Smooth muscle cell (in vitro differentiated cells): ENCODE measurements around the gene NCKIPSD. TPM values are rescaled to one million over a fixed set of nuclear protein-coding genes. Genes with fewer than 3 reads are reported as not detected.

Experiments used
- DNase-seq: peaks from one replicate; lab custom pipeline; 2025; ENCODE audit not compliant: unreplicated experiment; lab: John Stamatoyannopoulos, UW
- H2AFZ ChIP-seq: fragments of 200-600 bp; sonication (generic); 2 replicates; pipeline ENCODE4 v1.6.0; 2016; ENCODE audit warnings: antibody characterized with exemption, low read depth, mild to moderate bottlenecking
- H3F3A ChIP-seq: fragments of 200-600 bp; sonication (generic); 2 replicates; pipeline ENCODE4 v1.6.0; 2017; ENCODE audit warnings: antibody characterized with exemption, low read depth
- H3K27ac ChIP-seq: fragments of 200-600 bp; sonication (generic); 2 replicates; pipeline ENCODE4 v1.5.1; 2016; ENCODE audit warnings: low read depth, mild to moderate bottlenecking
- H3K27me3 ChIP-seq: fragments of 200-600 bp; sonication (generic); 2 replicates; pipeline ENCODE4 v1.6.1; 2016; ENCODE audit warnings: low read depth, mild to moderate bottlenecking
- H3K36me3 ChIP-seq: fragments of 200-600 bp; sonication (generic); 2 replicates; pipeline ENCODE4 v1.5.1; 2016; ENCODE audit warnings: low read depth
- H3K4me1 ChIP-seq: fragments of 200-600 bp; sonication (generic); 2 replicates; pipeline ENCODE4 v1.5.1; 2016; ENCODE audit warnings: low read depth
- H3K4me2 ChIP-seq: fragments of 200-600 bp; sonication (generic); 2 replicates; pipeline ENCODE4 v1.6.0; 2016; ENCODE audit warnings: mild to moderate bottlenecking
- H3K4me3 ChIP-seq: fragments of 200-600 bp; sonication (generic); 2 replicates; pipeline ENCODE4 v1.5.1; 2016; ENCODE audit warnings: mild to moderate bottlenecking
- H3K79me2 ChIP-seq: fragments of 200-600 bp; sonication (generic); 2 replicates; pipeline ENCODE4 v1.6.0; 2016; ENCODE audit warnings: low read depth, mild to moderate bottlenecking
- H3K9ac ChIP-seq: fragments of 200-600 bp; sonication (generic); 2 replicates; pipeline ENCODE4 v1.6.0; 2016; ENCODE audit warnings: low read depth
- H3K9me3 ChIP-seq: fragments of 200-600 bp; sonication (generic); replicated peaks from 2 replicates; pipeline ENCODE4 v1.5.1; 2016; ENCODE audit warnings: low read depth
- H4K20me1 ChIP-seq: fragments of 200-600 bp; sonication (generic); 2 replicates; pipeline ENCODE4 v1.6.0; 2016; ENCODE audit warnings: low read depth
- CTCF ChIP-seq: fragments of 200-600 bp; sonication (generic); IDR thresholded peaks from 2 replicates; pipeline ENCODE4 v1.5.1; 2017; ENCODE audit warnings: borderline replicate concordance, mild to moderate bottlenecking, antibody characterized with exemption; ENCODE audit not compliant: insufficient read depth, poor library complexity, severe bottlenecking
- WGBS: methylation state at CpG from one replicate; pipeline ENCODE4 v1.1.7; 2016; ENCODE audit warnings: low lambda C conversion rate; 5-methylcytosine and 5-hydroxymethylcytosine counted together
- polyA plus RNA-seq: library from polyadenylated mRNA; unstranded; fragments of >200 nt; fragmentation: Nextera tagmentation; extraction: Ambion mirVana; gene quantifications from 2 replicates; pipeline ENCODE4 v1.2.1, GENCODE V29; 2016
- total RNA-seq: library from RNA; depleted of rRNA; stranded (reverse); fragments of >200 nt; gene quantifications from 2 replicates; pipeline ENCODE4 v1.2.3, GENCODE V29; 2014

The NCKIPSD gene
- total and polyA plus RNA-seq, 2 experiments from 2014 or later, result 13.8 to 21.6 TPM

- H3K27me3 ChIP-seq, result no peaks in the 10 kb centered on the region
- H3K79me2 ChIP-seq, result no peaks in the 10 kb centered on the region
- no peaks in the 10 kb centered on the region for H3K36me3 ChIP-seq
- H2AFZ ChIP-seq, result no peak overlapping the region
- H3K27ac ChIP-seq, result peak overlapping the region; percentile 91
- H3K4me3 ChIP-seq, result peak overlapping the region; percentile 57
- peak; percentile 79 for TF ChIP-seq CTCF
- H3F3A ChIP-seq, result peaks cover 7% of the 10 kb centered on the region
- peak; percentile 97 for DNase-seq
- peak overlapping the region; percentile 87 for H3K9ac ChIP-seq
- H3K4me1 ChIP-seq, result peaks cover 4% of the 10 kb centered on the region
- H4K20me1 ChIP-seq, result peaks cover 6% of the 10 kb centered on the region
- H3K9me3 ChIP-seq, result no peaks in the 10 kb centered on the region
- H3K4me2 ChIP-seq, result peak overlapping the region; percentile 87
- WGBS, result under 1% methylated on average over 63 of the region's 66 CpGs
Observed at GRCh38 chr3:48663489-48664312, 22.0 kb downstream of the NCKIPSD start.

GRCh38 chr3:48662753-48663488 lies 22.8 kb downstream of the NCKIPSD start, which contains the start of gene CELSR3:
Gene CELSR3, minus strand, starts transcription at chr3:48662886. Its CDS starts 252 bp downstream, at chr3:48662634.
- no peaks in the 10 kb centered on the region for H3K79me2 ChIP-seq
- H3K27me3 ChIP-seq, result no peaks in the 10 kb centered on the region
- H3K4me3 ChIP-seq, result peak within 1 kb of the TSS; percentile 57
- H2AFZ ChIP-seq, result no peak within 1 kb of the TSS
- H3K4me2 ChIP-seq, result peak within 1 kb of the TSS; percentile 87
- WGBS, result 0% methylated on average over 32 of the region's 52 CpGs
- peaks cover 6% of the 10 kb centered on the region for H4K20me1 ChIP-seq
- H3K36me3 ChIP-seq, result no peaks in the 10 kb centered on the region
- no peaks in the 10 kb centered on the region for H3K9me3 ChIP-seq
- peaks cover 7% of the 10 kb centered on the region for H3F3A ChIP-seq
- H3K9ac ChIP-seq, result peak within 1 kb of the TSS; percentile 87
- H3K27ac ChIP-seq, result peak within 1 kb of the TSS; percentile 91
- no peak for TF ChIP-seq CTCF
- peaks cover 4% of the 10 kb centered on the region for H3K4me1 ChIP-seq
- peak; percentile 52 for DNase-seq

- peak overlapping the region; percentile 57 for H3K4me3 ChIP-seq
- H3K79me2 ChIP-seq, result no peaks in the 10 kb centered on the region
- peaks cover 6% of the 10 kb centered on the region for H4K20me1 ChIP-seq
- H3K36me3 ChIP-seq, result no peaks in the 10 kb centered on the region
- no peak for DNase-seq
- no peak overlapping the region for H2AFZ ChIP-seq
- peaks cover 7% of the 10 kb centered on the region for H3F3A ChIP-seq
- H3K9me3 ChIP-seq, result no peaks in the 10 kb centered on the region
- peak overlapping the region; percentile 87 for H3K4me2 ChIP-seq
- no peak overlapping the region for H3K27ac ChIP-seq
- H3K27me3 ChIP-seq, result no peaks in the 10 kb centered on the region
- H3K9ac ChIP-seq, result no peak overlapping the region
- WGBS, result 11% methylated on average over 18 of the region's 46 CpGs
- no peak for TF ChIP-seq CTCF
- peaks cover 4% of the 10 kb centered on the region for H3K4me1 ChIP-seq
Observed at GRCh38 chr3:48662145-48662752, 23.5 kb downstream of the NCKIPSD start.
